Measurements from ENCODE around the gene ITCH.
A peak's percentile ranks its signal among the peaks of the same experiment; 100 is the strongest.
"Not testable (repeated sequence)": the region's sequence is repeated elsewhere in the genome, so short reads cannot be mapped to it uniquely, and the experiment has no call there.

Gene ITCH

DNA sequence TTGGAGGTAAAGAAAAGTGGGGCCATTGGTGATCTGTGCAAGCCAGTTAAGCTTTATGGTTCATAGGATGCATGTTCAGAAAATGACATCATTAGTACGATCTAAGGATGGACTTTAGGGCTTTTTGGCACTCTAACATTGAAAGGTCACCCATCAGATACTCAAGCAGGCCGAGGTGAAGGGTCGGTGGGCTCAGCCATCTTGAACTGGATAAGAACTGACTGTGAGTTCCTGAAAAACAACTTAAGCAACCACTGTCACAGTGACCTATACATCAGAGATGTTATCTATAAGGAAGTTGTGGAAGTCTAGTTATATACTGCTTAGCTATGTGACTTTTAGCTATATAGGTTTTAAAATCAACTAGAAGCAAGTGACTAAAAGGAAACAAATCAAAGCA is 13.0 kb upstream of the ITCH start:
- H3K27me3 ChIP-seq: no peaks in the 10 kb centered on the region
- no peaks in the 10 kb centered on the region for H3K36me3 ChIP-seq
- H3K4me1 ChIP-seq (ENCODE audit: control insufficient read depth in 1 of 2, insufficient read depth in 1 of 2, low read depth in 1 of 2, low read length in 1 of 2): no peaks in the 10 kb centered on the region
- TF ChIP-seq, protein P1, sequence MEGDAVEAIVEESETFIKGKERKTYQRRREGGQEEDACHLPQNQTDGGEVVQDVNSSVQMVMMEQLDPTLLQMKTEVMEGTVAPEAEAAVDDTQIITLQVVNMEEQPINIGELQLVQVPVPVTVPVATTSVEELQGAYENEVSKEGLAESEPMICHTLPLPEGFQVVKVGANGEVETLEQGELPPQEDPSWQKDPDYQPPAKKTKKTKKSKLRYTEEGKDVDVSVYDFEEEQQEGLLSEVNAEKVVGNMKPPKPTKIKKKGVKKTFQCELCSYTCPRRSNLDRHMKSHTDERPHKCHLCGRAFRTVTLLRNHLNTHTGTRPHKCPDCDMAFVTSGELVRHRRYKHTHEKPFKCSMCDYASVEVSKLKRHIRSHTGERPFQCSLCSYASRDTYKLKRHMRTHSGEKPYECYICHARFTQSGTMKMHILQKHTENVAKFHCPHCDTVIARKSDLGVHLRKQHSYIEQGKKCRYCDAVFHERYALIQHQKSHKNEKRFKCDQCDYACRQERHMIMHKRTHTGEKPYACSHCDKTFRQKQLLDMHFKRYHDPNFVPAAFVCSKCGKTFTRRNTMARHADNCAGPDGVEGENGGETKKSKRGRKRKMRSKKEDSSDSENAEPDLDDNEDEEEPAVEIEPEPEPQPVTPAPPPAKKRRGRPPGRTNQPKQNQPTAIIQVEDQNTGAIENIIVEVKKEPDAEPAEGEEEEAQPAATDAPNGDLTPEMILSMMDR (IDR thresholded peaks at IDR 0.05): no peak
- H3K4me3 ChIP-seq (ENCODE audit: low read depth in 1 of 2, low read length in 1 of 2): no peak overlapping the region
- no peak overlapping the region for H3K27ac ChIP-seq
- H3K9me3 ChIP-seq: no peaks in the 10 kb centered on the region

DNA sequence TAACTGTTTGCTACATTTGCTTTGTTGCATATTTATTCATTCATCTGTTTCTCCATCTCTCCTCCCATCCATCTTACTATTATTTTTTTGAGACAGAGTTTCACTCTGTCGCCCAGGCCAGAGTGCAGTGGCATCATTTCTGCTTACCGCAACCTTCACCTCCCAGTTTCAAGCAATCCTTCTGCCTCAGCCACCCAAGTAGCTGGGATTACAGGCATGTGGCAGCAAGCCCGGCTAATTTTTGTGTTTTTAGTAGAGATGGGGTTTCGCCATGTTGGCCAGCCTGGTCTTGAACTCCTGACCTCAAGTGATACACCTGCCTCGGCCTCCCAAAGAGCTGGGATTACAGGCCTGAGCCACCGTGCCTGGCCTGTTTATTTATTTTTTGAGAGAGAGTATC is 9.6 kb upstream of the ITCH start:
- not testable (repeated sequence) for H3K9me3 ChIP-seq; H3K27me3 ChIP-seq; H3K4me1 ChIP-seq (ENCODE audit: control insufficient read depth in 1 of 2, insufficient read depth in 1 of 2, low read depth in 1 of 2, low read length in 1 of 2); H3K4me3 ChIP-seq (ENCODE audit: low read depth in 1 of 2, low read length in 1 of 2); H3K27ac ChIP-seq; H3K36me3 ChIP-seq

DNA sequence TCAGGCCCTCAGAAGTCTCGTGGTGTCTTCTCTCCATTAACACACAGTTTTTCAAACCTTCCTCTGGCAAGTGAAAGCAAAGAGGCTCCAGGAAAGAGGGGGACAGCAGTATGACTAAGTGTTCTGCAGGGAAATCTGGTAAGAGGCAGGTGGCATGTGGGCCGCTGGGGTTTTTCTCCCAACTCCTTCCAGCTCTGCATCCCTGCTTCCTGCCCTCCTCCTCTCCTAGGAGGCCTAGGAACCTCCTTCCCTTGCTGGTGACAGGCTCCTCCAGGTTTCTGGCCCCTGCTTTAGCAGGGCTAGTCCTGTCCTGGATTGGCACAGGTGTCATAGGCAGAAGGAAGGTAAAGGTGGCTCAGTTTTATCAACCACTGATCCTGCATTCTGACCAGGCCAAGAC is 7.6 kb upstream of the ITCH start:
- Histone ChIP-seq H3K36me3 (no peaks in the 10 kb centered on the region), H3K27ac (no peak overlapping the region), H3K4me3 (ENCODE audit: low read depth in 1 of 2, low read length in 1 of 2) (no peak overlapping the region), H3K9me3 (no peaks in the 10 kb centered on the region), H3K4me1 (ENCODE audit: control insufficient read depth in 1 of 2, insufficient read depth in 1 of 2, low read depth in 1 of 2, low read length in 1 of 2) (no peaks in the 10 kb centered on the region), H3K27me3 (no peaks in the 10 kb centered on the region)
- TF ChIP-seq, protein P1 (IDR thresholded peaks at IDR 0.05): no peak

DNA sequence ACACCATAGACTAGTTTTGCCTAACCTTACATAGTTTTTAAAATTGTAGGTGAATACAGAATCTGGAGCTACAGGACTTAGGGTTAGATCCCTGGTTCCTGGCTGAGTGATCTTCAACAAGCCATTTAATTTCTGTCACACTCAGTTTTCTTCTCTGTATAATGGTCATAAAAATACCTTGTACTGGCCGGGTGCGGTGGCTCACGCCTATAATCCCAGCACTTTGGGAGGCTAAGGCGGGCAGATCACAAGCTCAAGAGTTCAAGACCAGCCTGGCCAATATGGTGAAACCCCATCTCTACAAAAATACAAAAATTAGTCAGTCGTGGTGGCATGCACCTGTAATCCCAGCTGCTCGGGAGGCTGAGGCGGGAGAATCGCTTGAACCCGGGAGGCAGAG is 3.3 kb upstream of the ITCH start:
- H3K27ac ChIP-seq; H3K9me3 ChIP-seq; H3K36me3 ChIP-seq; H3K27me3 ChIP-seq; H3K4me3 ChIP-seq (ENCODE audit: low read depth in 1 of 2, low read length in 1 of 2): not testable (repeated sequence)
- H3K4me1 ChIP-seq (ENCODE audit: control insufficient read depth in 1 of 2, insufficient read depth in 1 of 2, low read depth in 1 of 2, low read length in 1 of 2): peaks cover 9 to 12% of the 10 kb centered on the region in 2 experiments

DNA sequence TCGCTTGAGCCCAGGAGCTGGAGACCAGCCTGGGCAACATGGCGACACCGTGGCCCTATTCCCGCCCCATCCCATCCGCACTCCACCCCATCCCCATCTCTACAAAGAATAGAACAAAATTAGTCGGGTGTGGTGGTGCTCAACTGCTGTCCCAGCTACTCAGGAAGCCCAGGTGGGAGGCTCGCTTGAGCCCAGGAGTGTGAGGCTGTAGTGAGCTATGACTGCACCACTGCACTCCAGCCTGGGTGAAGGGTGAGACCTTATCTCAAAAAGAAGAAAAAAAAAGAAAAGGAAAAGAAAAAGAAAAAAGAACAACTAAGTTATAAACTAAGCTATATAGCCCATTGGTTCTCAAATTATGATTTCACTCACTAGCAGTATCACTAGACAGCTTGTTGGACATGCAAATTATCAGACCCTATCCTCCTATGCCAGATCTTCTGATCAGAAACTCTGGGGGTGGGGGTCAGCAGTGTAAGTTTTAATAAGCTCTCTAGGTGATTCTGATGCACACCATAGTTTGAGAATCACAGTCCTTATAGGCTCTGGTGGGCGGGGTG is 491 bp upstream of the ITCH start:
- Histone ChIP-seq H3K36me3 (no peaks in the 10 kb centered on the region), H3K4me1 (ENCODE audit: control insufficient read depth in 1 of 2, insufficient read depth in 1 of 2, low read depth in 1 of 2, low read length in 1 of 2) (peaks cover 36 to 37% of the 10 kb centered on the region in 2 experiments), H3K27me3 (no peaks in the 10 kb centered on the region), H3K27ac (no peak overlapping the region), H3K9me3 (no peaks in the 10 kb centered on the region), H3K4me3 (ENCODE audit: low read depth in 1 of 2, low read length in 1 of 2) (peak overlapping the region; percentile 87 to 91)
- TF ChIP-seq, protein P1 (IDR thresholded peaks at IDR 0.05): no peak

DNA sequence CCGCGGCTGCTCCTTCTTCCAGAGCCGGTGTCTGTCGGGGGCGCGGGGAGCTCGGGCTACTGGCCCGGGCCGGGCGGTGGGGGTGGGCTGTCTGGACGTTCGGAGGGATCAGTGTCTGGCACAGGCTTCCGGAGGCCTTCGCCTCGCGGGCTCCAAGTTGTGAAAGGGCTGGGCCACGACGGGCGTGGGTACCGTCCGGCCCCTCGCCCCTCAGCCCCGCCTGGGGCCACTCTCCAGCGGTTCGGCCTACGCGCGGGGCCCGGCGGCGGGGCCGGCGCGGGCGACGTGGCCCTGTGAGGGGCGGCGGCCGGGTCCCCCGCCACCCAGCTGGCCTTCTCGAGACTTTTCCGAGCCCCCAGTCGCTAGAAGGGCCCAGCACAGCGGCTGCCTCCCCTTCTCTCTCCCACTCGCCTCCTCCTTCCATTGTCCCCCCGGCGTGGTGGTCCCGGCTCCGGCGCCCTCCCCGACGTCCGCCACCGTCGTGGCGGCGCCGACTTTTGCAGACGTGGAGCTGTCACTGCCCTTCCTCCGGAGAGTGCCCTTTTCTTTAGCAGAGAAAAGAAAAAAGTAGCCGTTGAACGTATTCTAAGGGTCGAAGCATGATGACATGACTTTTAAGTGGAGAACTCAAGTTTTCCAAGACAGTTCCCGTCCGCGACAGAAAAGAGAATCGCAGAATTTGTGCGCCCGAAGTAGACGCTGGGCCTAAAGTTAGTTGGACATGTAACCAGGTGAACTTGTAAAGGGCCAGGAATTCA is 571 bp downstream of the ITCH start:
- H3K4me1 ChIP-seq (ENCODE audit: control insufficient read depth in 1 of 2, insufficient read depth in 1 of 2, low read depth in 1 of 2, low read length in 1 of 2): peaks cover 36 to 37% of the 10 kb centered on the region in 2 experiments
- H3K4me3 ChIP-seq (ENCODE audit: low read depth in 1 of 2, low read length in 1 of 2): peak overlapping the region; percentile 87 to 91
- H3K27me3 ChIP-seq: no peaks in the 10 kb centered on the region
- peak overlapping the region; percentile 92 for H3K27ac ChIP-seq
- TF ChIP-seq, protein P1 (IDR thresholded peaks at IDR 0.05): no peak
- no peaks in the 10 kb centered on the region for H3K9me3 ChIP-seq
- H3K36me3 ChIP-seq: peaks cover 1% of the 10 kb centered on the region
